CD14-positive monocyte (primary cell): ENCODE data around the gene KRT85. TPM values are rescaled to one million over a fixed set of nuclear protein-coding genes. Genes with fewer than 3 reads are reported as not detected.

Source experiments
- DNase-seq, 3 donors: peaks; one replicate each; pipeline ENCODE4 v3.0.0-alpha.2; 2011 to 2022
- H2AFZ ChIP-seq: 2 replicates; pipeline ENCODE4 v1.6.0; 2012; ENCODE audit warnings: mild to moderate bottlenecking, low read depth, low read length, inconsistent platforms; ENCODE audit not compliant: insufficient read depth, poor library complexity, severe bottlenecking
- H3K27ac ChIP-seq, 2 donors: 1 replicate in 1 of 2; 2 replicates in 1 of 2; pipeline ENCODE4 v1.5.1; 2012 to 2013; ENCODE audit warnings: low read length in 2 of 2, control low read depth in 1 of 2, inconsistent platforms in 1 of 2, low read depth in 1 of 2, mild to moderate bottlenecking in 1 of 2
- H3K27me3 ChIP-seq, 2 donors: one replicate each; pipeline versions ENCODE4 v1.6.0 to v1.6.1; 2011 to 2013; ENCODE audit warnings: low read length in 2 of 2; ENCODE audit not compliant: control insufficient read depth in 2 of 2, insufficient read depth in 2 of 2
- H3K36me3 ChIP-seq, 2 donors: replicated peaks in 1 of 2; 1 replicate in 1 of 2; 2 replicates in 1 of 2; pipeline versions ENCODE4 v1.5.1 to v1.6.1; 2012 to 2013; ENCODE audit warnings: low read length in 2 of 2, control low read depth in 1 of 2, inconsistent platforms in 1 of 2, mild to moderate bottlenecking in 1 of 2; ENCODE audit not compliant: insufficient read depth in 2 of 2, control insufficient read depth in 1 of 2
- H3K4me1 ChIP-seq, 2 donors: 1 replicate in 1 of 2; 2 replicates in 1 of 2; pipeline versions ENCODE4 v1.5.1 to v1.6.1; 2012 to 2013; ENCODE audit warnings: low read length in 2 of 2, control low read depth in 1 of 2, inconsistent platforms in 1 of 2, mild to moderate bottlenecking in 1 of 2, moderate library complexity in 1 of 2; ENCODE audit not compliant: insufficient read depth in 2 of 2, control insufficient read depth in 1 of 2
- H3K4me2 ChIP-seq: replicated peaks from 2 replicates; pipeline ENCODE3; 2012; ENCODE audit warnings: low read length, moderate library complexity, mild to moderate bottlenecking; ENCODE audit not compliant: poor library complexity, severe bottlenecking; ENCODE audit errors: extremely low read depth
- H3K4me3 ChIP-seq, 3 experiments: fragments of 200-600 bp in 1 of 3; sonication (generic) in 1 of 3; replicated peaks in 1 of 3; 1 replicate in 2 of 3; 2 replicates in 1 of 3; pipeline ENCODE4 v1.5.1; 2011 to 2013; ENCODE audit warnings: low read length in 3 of 3, mild to moderate bottlenecking in 3 of 3, control low read depth in 2 of 3, low read depth in 2 of 3, inconsistent platforms in 1 of 3, moderate library complexity in 1 of 3
- H3K79me2 ChIP-seq: 2 replicates; pipeline ENCODE4 v1.6.0; 2012; ENCODE audit warnings: mild to moderate bottlenecking, control low read depth, inconsistent platforms, low read length, moderate library complexity; ENCODE audit not compliant: insufficient read depth
- H3K9ac ChIP-seq: 2 replicates; pipeline ENCODE4 v1.6.0; 2017; ENCODE audit warnings: low read length, mild to moderate bottlenecking; ENCODE audit not compliant: insufficient read depth, poor library complexity, severe bottlenecking
- H3K9me3 ChIP-seq, 2 donors: replicated peaks in 1 of 2; 1 replicate in 1 of 2; 2 replicates in 1 of 2; pipeline versions ENCODE4 v1.5.1 to v1.6.1; 2012 to 2013; ENCODE audit warnings: low read length in 2 of 2, control low read depth in 1 of 2; ENCODE audit not compliant: control insufficient read depth in 1 of 2, insufficient read depth in 1 of 2
- H4K20me1 ChIP-seq: 2 replicates; pipeline ENCODE4 v1.6.0; 2012; ENCODE audit warnings: mild to moderate bottlenecking, low read length, control low read depth, moderate library complexity; ENCODE audit not compliant: insufficient read depth
- H3K27ac Mint-ChIP-seq, 7 donors: one replicate each; pipeline ENCODE4 v1.8.0; 2020; ENCODE audit warnings: mild to moderate bottlenecking in 7 of 7, mixed read lengths in 7 of 7, moderate library complexity in 6 of 7, inconsistent platforms in 2 of 7
- H3K27me3 Mint-ChIP-seq, 3 donors: one replicate each; pipeline ENCODE4 v1.8.0; 2021 to 2022; ENCODE audit warnings: low read depth in 3 of 3, mild to moderate bottlenecking in 3 of 3, mixed read lengths in 3 of 3, moderate library complexity in 3 of 3, inconsistent platforms in 1 of 3
- H3K36me3 Mint-ChIP-seq, 2 donors: one replicate each; pipeline ENCODE4 v1.8.0; 2020; ENCODE audit warnings: mixed read lengths in 2 of 2, inconsistent platforms in 1 of 2, mild to moderate bottlenecking in 1 of 2
- H3K4me1 Mint-ChIP-seq: one replicate; pipeline ENCODE4 v1.8.0; 2020; ENCODE audit warnings: mild to moderate bottlenecking, mixed read lengths
- H3K4me3 Mint-ChIP-seq, 2 donors: one replicate each; pipeline ENCODE4 v1.8.0; 2020; ENCODE audit warnings: mild to moderate bottlenecking in 2 of 2, mixed read lengths in 2 of 2, moderate library complexity in 1 of 2
- H3K9me3 Mint-ChIP-seq, 7 donors: one replicate each; pipeline ENCODE4 v1.8.0; 2020 to 2022; ENCODE audit warnings: mixed read lengths in 7 of 7, mild to moderate bottlenecking in 6 of 7, moderate library complexity in 6 of 7, inconsistent platforms in 2 of 7
- CTCF ChIP-seq: fragments of 200-600 bp; IDR thresholded peaks from one replicate; pipeline ENCODE4 v1.8.0; 2022; ENCODE audit warnings: antibody characterized with exemption, mild to moderate bottlenecking
- WGBS: methylation state at CpG from one replicate; pipeline ENCODE4 v1.1.5; 2013; ENCODE audit warnings: missing lambda C conversion rate; ENCODE audit not compliant: insufficient coverage; 5-methylcytosine and 5-hydroxymethylcytosine counted together
- intact Hi-C, 2 donors: fragments of 100-400 bp; cut with micrococcal nuclease; formaldehyde crosslinking; loops; one replicate each; pipeline versions ENCODE4 v1.15.0 to v1.15.1; 2023
- polyA plus RNA-seq, 3 donors: library from polyadenylated mRNA; depleted of rRNA in 1 of 3; unstranded in 2 of 3; stranded (reverse) in 1 of 3; fragments of 300-500 nt in 2 of 3; fragments of >200 nt in 1 of 3; fragmentation: Illumina TruSeq in 2 of 3; gene quantifications; 1 replicate in 2 of 3; 2 replicates in 1 of 3; pipeline ENCODE4 v1.2.3, GENCODE V29; 2012 to 2021

KRT85 gene
- polyA plus RNA-seq, 3 donors = not detected

- Mint-ChIP-seq H3K4me1 (no peaks in the 10 kb centered on the region), H3K27me3 (peaks cover 2 to 9% (median 7%) of the 10 kb centered on the region in 3 donors)
- WGBS = 86% methylated on average over 2 of the region's 7 CpGs
Measured at GRCh38 chr12:52392465-52393007, 25.3 kb upstream of the KRT85 start.

GRCh38 chr12:52391618-52392002 lies 24.3 kb upstream of the KRT85 start:
- Mint-ChIP-seq H3K4me3 (no peak overlapping the region), H3K4me1 (no peaks in the 10 kb centered on the region), H3K9me3 (no peaks in the 10 kb centered on the region), H3K27ac (no peak overlapping the region), H3K27me3 (peaks cover 2 to 7% (median 5%) of the 10 kb centered on the region in 3 donors), H3K36me3 (no peaks in the 10 kb centered on the region)
- Histone ChIP-seq H3K79me2 (no peaks in the 10 kb centered on the region), H4K20me1 (no peaks in the 10 kb centered on the region), H3K27ac (no peak overlapping the region), H2AFZ (no peak overlapping the region), H3K4me1 (no peaks in the 10 kb centered on the region), H3K4me3 (no peak overlapping the region), H3K9ac (no peak overlapping the region), H3K27me3 (no peaks in the 10 kb centered on the region), H3K4me2 (no peak overlapping the region), H3K36me3 (no peaks in the 10 kb centered on the region), H3K9me3 (no peaks in the 10 kb centered on the region)
- intact Hi-C loops = no loop called here
- no peak for TF ChIP-seq CTCF
- WGBS = 90% methylated on average over 4 of the region's 4 CpGs
- DNase-seq = no peak

More at GRCh38 chr12:52392465-52393007, 25.3 kb upstream of the KRT85 start:
- Mint-ChIP-seq H3K36me3 (no peaks in the 10 kb centered on the region), H3K4me3 (no peak overlapping the region), H3K9me3 (no peaks in the 10 kb centered on the region), H3K27ac (no peak overlapping the region)
- no peaks in the 10 kb centered on the region for H3K4me1 ChIP-seq
- H3K9ac ChIP-seq = no peak overlapping the region
- H3K9me3 ChIP-seq = no peaks in the 10 kb centered on the region
- H4K20me1 ChIP-seq = no peaks in the 10 kb centered on the region
- no peak overlapping the region for H3K4me2 ChIP-seq
- no peaks in the 10 kb centered on the region for H3K79me2 ChIP-seq
- no peak for DNase-seq
- H3K36me3 ChIP-seq = no peaks in the 10 kb centered on the region
- TF ChIP-seq CTCF = no peak
- no peak overlapping the region for H3K4me3 ChIP-seq
- H3K27me3 ChIP-seq = no peaks in the 10 kb centered on the region
- no peak overlapping the region for H3K27ac ChIP-seq
- intact Hi-C loops = no loop called here
- H2AFZ ChIP-seq = no peak overlapping the region
